Measurements from ENCODE around the gene C9orf85.

GRCh38 chr9:71895955-71896354 lies 15.5 kb upstream of the C9orf85 start:
- TF ChIP-seq CTCF (IDR thresholded peaks at IDR 0.05), result no peak
- TF ChIP-seq EZH2phosphoT487 (IDR thresholded peaks at IDR 0.05), result no peak
